ENCODE measurements around the gene SAFB.

The SAFB gene

GRCh38 chr19:5628919-5629481 lies 6.1 kb downstream of the SAFB start:
- DNase-seq = no peak

GRCh38 chr19:5631567-5632240 lies 8.8 kb downstream of the SAFB start:
- no peak for DNase-seq

GRCh38 chr19:5632241-5632612 lies 9.3 kb downstream of the SAFB start:
- DNase-seq = no peak

- no peak for DNase-seq
These were observed 9.8 kb downstream of the SAFB start for GRCh38 chr19:5632657-5633056.

GRCh38 chr19:5635427-5635826 lies 12.5 kb downstream of the SAFB start:
- DNase-seq = no peak

GRCh38 chr19:5637971-5638370 lies 15.1 kb downstream of the SAFB start:
- DNase-seq = no peak

GRCh38 chr19:5641171-5641570 lies 18.3 kb downstream of the SAFB start:
- no peak for DNase-seq

- no peak for DNase-seq
These were observed 19.3 kb downstream of the SAFB start for GRCh38 chr19:5642204-5642603.

GRCh38 chr19:5643060-5643459 lies 20.2 kb downstream of the SAFB start:
- DNase-seq = no peak

- no peak for DNase-seq
These were observed 21.2 kb downstream of the SAFB start for GRCh38 chr19:5644037-5644436.

GRCh38 chr19:5645409-5645808 lies 22.5 kb downstream of the SAFB start:
- DNase-seq = no peak

GRCh38 chr19:5646703-5647102 lies 23.8 kb downstream of the SAFB start:
- no peak for DNase-seq

GRCh38 chr19:5648464-5648863 lies 25.6 kb downstream of the SAFB start:
- no peak for DNase-seq

- no peak for DNase-seq
These were observed 28.5 kb downstream of the SAFB start for GRCh38 chr19:5651361-5651760.

GRCh38 chr19:5652261-5652660 lies 29.4 kb downstream of the SAFB start:
- DNase-seq = no peak

- no peak for DNase-seq
These were observed 32.0 kb downstream of the SAFB start for GRCh38 chr19:5654931-5655330.

GRCh38 chr19:5655412-5655811 lies 32.5 kb downstream of the SAFB start:
- no peak for DNase-seq

- no peak for DNase-seq
These were observed 38.6 kb downstream of the SAFB start for GRCh38 chr19:5661483-5661882.

- no peak for DNase-seq
These were observed 41.0 kb downstream of the SAFB start for GRCh38 chr19:5663904-5664303.

GRCh38 chr19:5664515-5664914 lies 41.6 kb downstream of the SAFB start:
- no peak for DNase-seq

- no peak for DNase-seq
These were observed 43.1 kb downstream of the SAFB start for GRCh38 chr19:5665781-5666513.

GRCh38 chr19:5666921-5667610 lies 44.2 kb downstream of the SAFB start:
- no peak for DNase-seq

GRCh38 chr19:5667751-5668271 lies 44.9 kb downstream of the SAFB start:
- DNase-seq = no peak

GRCh38 chr19:5669212-5669611 lies 46.3 kb downstream of the SAFB start:
- no peak for DNase-seq
